ENCODE measurements around the gene ZNF148. TPM values are rescaled to one million over a fixed set of nuclear protein-coding genes. Genes with fewer than 3 reads are reported as not detected.

ZNF148 gene
- total RNA-seq, 1 donor from 2014 or later: 31.6 TPM

- no peak for TF ChIP-seq CTCF (IDR thresholded peaks at IDR 0.05; ENCODE audit: partially characterized antibody, unreplicated experiment)
- no peak for DNase-seq
- H3K4me1 Mint-ChIP-seq (ENCODE audit: low read depth, unreplicated experiment): peaks cover 6% of the 10 kb centered on the region
- no peaks in the 10 kb centered on the region for H3K36me3 Mint-ChIP-seq (ENCODE audit: unreplicated experiment)
- peak overlapping the region; percentile 72 for H3K27ac Mint-ChIP-seq (ENCODE audit: unreplicated experiment)
- H3K27me3 Mint-ChIP-seq (ENCODE audit: unreplicated experiment): no peaks in the 10 kb centered on the region
- peaks cover 1% of the 10 kb centered on the region for H3K9me3 Mint-ChIP-seq (ENCODE audit: unreplicated experiment)
- no peak overlapping the region for H3K4me3 Mint-ChIP-seq (ENCODE audit: unreplicated experiment)
Observed at GRCh38 chr3:125318871-125319270, 56.3 kb downstream of the ZNF148 start.

- no peak overlapping the region for H3K4me3 Mint-ChIP-seq (ENCODE audit: unreplicated experiment)
- peaks cover 6% of the 10 kb centered on the region for H3K4me1 Mint-ChIP-seq (ENCODE audit: low read depth, unreplicated experiment)
- TF ChIP-seq CTCF (IDR thresholded peaks at IDR 0.05; ENCODE audit: partially characterized antibody, unreplicated experiment): no peak
- no peaks in the 10 kb centered on the region for H3K36me3 Mint-ChIP-seq (ENCODE audit: unreplicated experiment)
- peak overlapping the region; percentile 77 for H3K27ac Mint-ChIP-seq (ENCODE audit: unreplicated experiment)
- no peak for DNase-seq
- no peaks in the 10 kb centered on the region for H3K27me3 Mint-ChIP-seq (ENCODE audit: unreplicated experiment)
- H3K9me3 Mint-ChIP-seq (ENCODE audit: unreplicated experiment): no peaks in the 10 kb centered on the region
Observed at GRCh38 chr3:125318167-125318865, 56.8 kb downstream of the ZNF148 start.

GRCh38 chr3:125317761-125318160, 57.4 kb downstream of the ZNF148 start:
- Mint-ChIP-seq H3K4me3 (ENCODE audit: unreplicated experiment) (no peak overlapping the region), H3K4me1 (ENCODE audit: low read depth, unreplicated experiment) (peaks cover 6% of the 10 kb centered on the region), H3K27ac (ENCODE audit: unreplicated experiment) (peak overlapping the region; percentile 77), H3K9me3 (ENCODE audit: unreplicated experiment) (no peaks in the 10 kb centered on the region), H3K27me3 (ENCODE audit: unreplicated experiment) (no peaks in the 10 kb centered on the region), H3K36me3 (ENCODE audit: unreplicated experiment) (no peaks in the 10 kb centered on the region)
- TF ChIP-seq CTCF (IDR thresholded peaks at IDR 0.05; ENCODE audit: partially characterized antibody, unreplicated experiment): no peak
- DNase-seq: no peak

GRCh38 chr3:125316949-125317348, 58.2 kb downstream of the ZNF148 start:
- H3K27ac Mint-ChIP-seq (ENCODE audit: unreplicated experiment): no peak overlapping the region
- TF ChIP-seq CTCF (IDR thresholded peaks at IDR 0.05; ENCODE audit: partially characterized antibody, unreplicated experiment): no peak

GRCh38 chr3:125316246-125316645, 58.9 kb downstream of the ZNF148 start:
- no peak for TF ChIP-seq CTCF (IDR thresholded peaks at IDR 0.05; ENCODE audit: partially characterized antibody, unreplicated experiment)
- Mint-ChIP-seq H3K27ac (ENCODE audit: unreplicated experiment) (no peak overlapping the region), H3K9me3 (ENCODE audit: unreplicated experiment) (no peaks in the 10 kb centered on the region), H3K27me3 (ENCODE audit: unreplicated experiment) (no peaks in the 10 kb centered on the region), H3K36me3 (ENCODE audit: unreplicated experiment) (no peaks in the 10 kb centered on the region), H3K4me3 (ENCODE audit: unreplicated experiment) (no peak overlapping the region), H3K4me1 (ENCODE audit: low read depth, unreplicated experiment) (peaks cover 6% of the 10 kb centered on the region)
- DNase-seq: no peak

More at GRCh38 chr3:125316949-125317348, 58.2 kb downstream of the ZNF148 start:
- no peaks in the 10 kb centered on the region for H3K36me3 Mint-ChIP-seq (ENCODE audit: unreplicated experiment)
- no peaks in the 10 kb centered on the region for H3K27me3 Mint-ChIP-seq (ENCODE audit: unreplicated experiment)
- no peak overlapping the region for H3K4me3 Mint-ChIP-seq (ENCODE audit: unreplicated experiment)
- peaks cover 6% of the 10 kb centered on the region for H3K4me1 Mint-ChIP-seq (ENCODE audit: low read depth, unreplicated experiment)
- H3K9me3 Mint-ChIP-seq (ENCODE audit: unreplicated experiment): no peaks in the 10 kb centered on the region
- no peak for DNase-seq

Measured in glutamatergic neuron (in vitro differentiated cells).